Heart left ventricle (tissue), 16 donors: ENCODE measurements around the gene CNOT4. TPM values are rescaled to one million over a fixed set of nuclear protein-coding genes. Genes with fewer than 3 reads are reported as not detected.
A peak's percentile ranks its signal among the peaks of the same experiment; 100 is the strongest.

Experiments used
- ATAC-seq, 4 donors: fragments of 200-7000 bp; cut with Tn5 transposase; one replicate each; pipeline ENCODE4 v1.9.1; 2020 to 2022; ENCODE audit warnings: moderate library complexity in 4 of 4, mild to moderate bottlenecking in 3 of 4, moderate number of reproducible peaks in 1 of 4
- DNase-seq, 5 donors: peaks; one replicate each; pipeline ENCODE4 v3.0.0-alpha.2; 2020
- H3K27ac ChIP-seq, 12 donors: fragments of 200-600 bp; sonication (generic) in 4 of 12; one replicate each; pipeline versions ENCODE4 v1.5.0 to v1.8.0; 2016 to 2022; ENCODE audit warnings: mild to moderate bottlenecking in 2 of 12
- H3K27me3 ChIP-seq, 9 donors: fragments of 200-600 bp; sonication (generic) in 2 of 9; one replicate each; pipeline versions ENCODE4 v1.5.1 to v1.8.0; 2016 to 2022; ENCODE audit warnings: mild to moderate bottlenecking in 3 of 9
- H3K36me3 ChIP-seq, 9 donors: fragments of 200-600 bp; sonication (generic) in 2 of 9; one replicate each; pipeline versions ENCODE4 v1.5.0 to v1.8.0; 2018 to 2022; ENCODE audit warnings: mild to moderate bottlenecking in 2 of 9
- H3K4me1 ChIP-seq, 12 donors: fragments of 200-600 bp; sonication (generic) in 4 of 12; one replicate each; pipeline versions ENCODE4 v1.5.0 to v1.8.0; 2016 to 2022; ENCODE audit warnings: mild to moderate bottlenecking in 3 of 12
- H3K4me3 ChIP-seq, 12 donors: fragments of 200-600 bp; sonication (generic) in 4 of 12; one replicate each; pipeline versions ENCODE4 v1.5.0 to v1.8.0; 2017 to 2022; ENCODE audit warnings: mild to moderate bottlenecking in 9 of 12, moderate library complexity in 4 of 12
- H3K9me3 ChIP-seq, 12 donors: fragments of 200-600 bp; sonication (generic) in 4 of 12; one replicate each; pipeline versions ENCODE4 v1.5.0 to v1.8.0; 2016 to 2022; ENCODE audit warnings: mild to moderate bottlenecking in 1 of 12
- CTCF ChIP-seq, 12 donors: fragments of 200-600 bp; sonication (generic) in 4 of 12; IDR thresholded peaks; one replicate each; pipeline versions ENCODE4 v1.5.0 to v1.8.0; 2018 to 2022; ENCODE audit warnings: antibody characterized with exemption in 12 of 12, mild to moderate bottlenecking in 5 of 12
- POLR2A ChIP-seq, 2 donors: fragments of 450-650 bp; IDR thresholded peaks; one replicate each; pipeline ENCODE4 v1.6.1; 2017; ENCODE audit warnings: antibody characterized with exemption in 2 of 2, mild to moderate bottlenecking in 2 of 2, moderate library complexity in 2 of 2
- WGBS, 4 donors: extraction: QIAGEN DNeasy Blood & Tissue Kit in 2 of 4; methylation state at CpG; one replicate each; pipeline versions ENCODE4 v1.1.5 to v1.1.7; 2013 to 2018; 5-methylcytosine and 5-hydroxymethylcytosine counted together
- intact Hi-C, 10 donors: fragments of 100-400 bp; cut with DNase I; formaldehyde crosslinking; loops; one replicate each; pipeline versions ENCODE4 v1.11.1 to v1.14.2; 2022
- polyA plus RNA-seq, 2 donors: library from polyadenylated mRNA; stranded (reverse); fragments of 200-250 nt; gene quantifications; one replicate each; pipeline ENCODE4 v1.2.3, GENCODE V29; 2013
- total RNA-seq, 9 donors: library from RNA; depleted of rRNA in 2 of 9; stranded (reverse); fragments of >200 nt in 2 of 9; fragmentation: NEBNext Ultra II Directional in 3 of 9; extraction: Animal tissue kit (Norgen Biotek cat#: 25700) in 3 of 9; gene quantifications; one replicate each; pipeline versions ENCODE4 v1.1.0 to v1.2.4, GENCODE V29; 2016 to 2023
- donor health status: ischemic (EF 13 %, LVEDD 7.1; RV severe dilation, severe dysfunction).
- donor health status: healthy with polysubstance abuse.
- donor health status: DM: no; HTN: yes; CAD: no.
- donor health status: DM: no; HTN: no; CAD: no.
- donor health status: ischemic (EF 25% LVEDD 6.9; RV normal size, moderate dysfunction).
- donor health status: ischemic (EF 25% LVEDD 5.7; RV mildly dilated, moderate dysfunction).
- donor health status: healthy.
- donor health status: DM: yes; HTN: yes; CAD: no.
- donor health status: ischemic (EF 35%, LVEDD 5.7; RV mildly dilated, moderate dysfunction).
- donor health status: nonischemic (EF 11% LVEDD 7.7; RV severe dilation, severe dysfunction).
- donor health status: DM: yes; HTN: yes; CAD: no.
- donor health status: PGD.
- donor health status: ischemic (EF 29% LVEDD 5.4; RV normal size, mild dysfunction).
- donor health status: nonischemic (EF 23%, LVEDD 6.1; RV moderate dilation, normal function).

The CNOT4 gene
- total and polyA plus RNA-seq, 11 donors, result 7.9 to 29.2 (median 23.7) TPM

- no peak for DNase-seq
- 61 to 71% (median 64%) methylated on average over 3 of the region's 3 CpGs for WGBS, 4 donors
- intact Hi-C loops, result loop anchor here in 1 of 10 donors (10.0 kb wide), 1 partner anchor 128 kb away; no protein-coding TSS in a partner anchor
Observed at GRCh38 chr7:135517060-135517459, 7.2 kb upstream of the CNOT4 start.

GRCh38 chr7:135514856-135515255, 5.0 kb upstream of the CNOT4 start:
- ATAC-seq (no peak), DNase-seq (no peak)
- intact Hi-C loops, result loop anchor here in 4 of 10 donors (5.0 to 10.0 kb wide), 3 partner anchors 42 to 233 kb away; partner anchors contain the start of gene NUP205 (in 2 of the 4)
- no peaks in the 10 kb centered on the region for H3K27me3 ChIP-seq
- WGBS, 4 donors, result 71 to 83% (median 79%) methylated on average over 3 of the region's 3 CpGs
- TF ChIP-seq POLR2A (IDR thresholded peaks at IDR 0.05) (no peak), CTCF (IDR thresholded peaks at IDR 0.05) (no peak)
- no peaks in the 10 kb centered on the region for H3K36me3 ChIP-seq
- no peaks in the 10 kb centered on the region for H3K9me3 ChIP-seq
- no peak overlapping the region for H3K27ac ChIP-seq
- peaks cover 0 to 10% (median 5%) of the 10 kb centered on the region in 12 donors for H3K4me1 ChIP-seq
- H3K4me3 ChIP-seq, result no peak overlapping the region

More at GRCh38 chr7:135517060-135517459, 7.2 kb upstream of the CNOT4 start:
- Histone ChIP-seq H3K27me3 (no peaks in the 10 kb centered on the region), H3K4me1 (no peaks in the 10 kb centered on the region), H3K4me3 (no peak overlapping the region), H3K9me3 (no peaks in the 10 kb centered on the region), H3K36me3 (no peaks in the 10 kb centered on the region), H3K27ac (no peak overlapping the region)
- TF ChIP-seq CTCF (IDR thresholded peaks at IDR 0.05), result no peak
- no peak for TF ChIP-seq POLR2A (IDR thresholded peaks at IDR 0.05)
- ATAC-seq, result no peak

GRCh38 chr7:135512135-135512887, 2.4 kb upstream of the CNOT4 start:
- peak; percentile 41 to 73 (median 58) for TF ChIP-seq CTCF (IDR thresholded peaks at IDR 0.05)
- TF ChIP-seq POLR2A (IDR thresholded peaks at IDR 0.05), result no peak
- intact Hi-C loops, result loop anchor here in 4 of 10 donors (5.0 to 10.0 kb wide), 3 partner anchors 45 to 230 kb away; partner anchors contain the start of gene NUP205 (in 2 of the 4)
- Histone ChIP-seq H3K36me3 (no peaks in the 10 kb centered on the region), H3K4me1 (peaks cover 6 to 23% (median 17%) of the 10 kb centered on the region in 12 donors), H3K4me3 (no peak overlapping the region), H3K9me3 (no peaks in the 10 kb centered on the region), H3K27me3 (no peaks in the 10 kb centered on the region), H3K27ac (no peak overlapping the region)
- ATAC-seq (no peak), DNase-seq (no peak)
- 92 to 98% (median 95%) methylated on average over 2 of the region's 2 CpGs for WGBS, 4 donors

- WGBS, 4 donors, result 2 to 5% (median 4%) methylated on average over 17 of the region's 17 CpGs
- DNase-seq, result no peak
- no peaks in the 10 kb centered on the region for H3K36me3 ChIP-seq
- peak overlapping the region in 6 of 12 donors; percentile 22 to 93 (median 90) for H3K27ac ChIP-seq
- peak overlapping the region; percentile 49 to 92 (median 75) for H3K4me3 ChIP-seq
- intact Hi-C loops, result loop anchor here in 9 of 10 donors (2.0 to 10.0 kb wide), 7 partner anchors 46 to 230 kb away; partner anchors contain the start of gene NUP205 (in 6 of the 9)
- TF ChIP-seq POLR2A (IDR thresholded peaks at IDR 0.05), result no peak
- peak in 4 of 12 donors; percentile 7 to 29 (median 10) for TF ChIP-seq CTCF (IDR thresholded peaks at IDR 0.05)
- no peak for ATAC-seq
- H3K4me1 ChIP-seq, result peaks cover 6 to 37% (median 25%) of the 10 kb centered on the region in 12 donors
- no peaks in the 10 kb centered on the region for H3K9me3 ChIP-seq
- no peaks in the 10 kb centered on the region for H3K27me3 ChIP-seq
Observed at GRCh38 chr7:135510592-135511183, 786 bp upstream of the CNOT4 start.
